HG02678 (cell line): ENCODE measurements around the gene DPEP2NB.
"Not testable (repeated sequence)": the region's sequence is repeated elsewhere in the genome, so short reads cannot be mapped to it uniquely, and the experiment has no call there.

Experiments
- ATAC-seq: cut with Tn5 transposase; IDR thresholded peaks from one replicate; pipeline ENCODE4 v1.9.1; 2021; ENCODE audit warnings: mild to moderate bottlenecking, moderate library complexity; ENCODE audit not compliant: unreplicated experiment

The DPEP2NB gene

GRCh38 chr16:67987460-67988160 is 28.1 kb downstream of the DPEP2NB start:
- no peak for ATAC-seq

- no peak for ATAC-seq
Measured at GRCh38 chr16:67986949-67987348, 28.8 kb downstream of the DPEP2NB start.

DNA sequence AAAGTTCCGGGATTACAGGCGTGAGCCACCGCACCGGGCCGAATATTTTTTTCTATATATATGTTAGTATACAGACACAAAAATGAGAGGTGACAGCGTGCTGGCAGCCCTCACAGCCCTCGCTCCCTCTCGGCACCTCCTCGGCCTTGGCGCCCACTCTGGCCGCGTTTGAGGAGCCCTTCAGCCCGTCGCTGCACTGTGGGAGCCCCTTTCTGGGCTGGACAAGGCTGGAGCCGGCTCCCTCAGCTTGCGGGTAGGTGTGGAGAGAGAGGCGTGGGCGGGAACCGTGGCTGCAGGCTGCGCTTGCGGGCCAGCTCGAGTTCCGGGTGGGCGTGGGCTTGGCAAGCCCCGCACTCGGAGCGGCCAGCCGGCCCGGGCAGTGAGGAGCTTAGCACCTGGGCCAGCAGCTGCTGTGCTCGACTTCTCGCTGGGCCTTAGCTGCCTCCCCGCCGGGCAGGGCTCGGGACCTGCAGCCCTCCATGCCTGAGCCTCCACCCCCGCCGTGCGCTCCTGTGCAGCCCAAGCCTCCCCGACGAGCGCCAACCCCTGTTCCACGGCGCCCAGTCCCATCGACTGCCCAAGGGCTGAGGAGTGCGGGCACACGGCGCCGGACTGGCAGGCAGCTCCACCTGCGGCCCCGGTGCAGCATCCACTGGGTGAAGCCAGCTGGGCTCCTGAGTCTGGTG is 33.6 kb downstream of the DPEP2NB start:
- ATAC-seq: no peak

DNA sequence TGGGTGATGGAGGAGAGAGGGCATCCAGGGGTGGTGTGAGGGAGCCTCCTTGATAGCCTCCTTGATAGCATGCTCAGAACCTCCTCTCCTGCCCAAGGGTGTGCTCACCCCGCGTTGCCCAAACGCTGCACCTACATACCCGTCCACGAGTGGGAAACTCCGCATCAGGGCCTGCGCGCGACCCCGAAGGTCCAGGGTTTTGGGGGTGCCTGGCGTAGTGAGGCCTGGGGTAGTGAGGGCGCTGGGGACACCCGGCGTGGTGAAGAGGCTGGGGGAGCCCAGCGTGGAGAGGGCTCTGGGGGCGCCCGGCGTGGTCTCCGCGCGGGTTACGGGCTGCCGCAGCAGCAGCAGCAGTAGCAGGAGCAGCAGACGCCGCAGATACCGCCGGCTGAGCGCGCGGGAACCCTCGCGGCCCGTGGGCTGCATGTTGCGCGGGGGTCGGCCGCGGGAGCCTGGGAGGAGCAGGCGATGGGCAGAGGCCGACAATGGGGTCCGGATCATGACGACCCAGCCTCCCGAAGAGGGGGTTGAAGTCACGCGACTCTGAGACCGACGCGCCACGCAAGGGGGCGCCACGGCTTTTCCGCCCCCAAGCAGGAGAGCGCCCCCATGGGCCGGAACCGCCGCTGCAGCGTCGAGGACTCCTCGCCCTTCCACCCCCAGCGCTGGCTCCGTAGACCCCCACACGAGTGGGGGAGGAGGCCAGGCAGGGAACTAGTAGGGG is 35.6 kb downstream of the DPEP2NB start, which contains the start of gene DPEP3:
TSS of gene DPEP3 (minus strand) at position 545 of the 724 bp plus-strand sequence. CDS start at position 426, 119 bp downstream.
- ATAC-seq: no peak

- ATAC-seq: no peak
Measured at GRCh38 chr16:67977469-67978227, 38.1 kb downstream of the DPEP2NB start.

GRCh38 chr16:67977005-67977404 is 38.7 kb downstream of the DPEP2NB start:
- no peak for ATAC-seq

- ATAC-seq: no peak
Measured at GRCh38 chr16:67976205-67976604, 39.5 kb downstream of the DPEP2NB start.

- no peak for ATAC-seq
Measured at GRCh38 chr16:67975321-67976105, 40.2 kb downstream of the DPEP2NB start.

DNA sequence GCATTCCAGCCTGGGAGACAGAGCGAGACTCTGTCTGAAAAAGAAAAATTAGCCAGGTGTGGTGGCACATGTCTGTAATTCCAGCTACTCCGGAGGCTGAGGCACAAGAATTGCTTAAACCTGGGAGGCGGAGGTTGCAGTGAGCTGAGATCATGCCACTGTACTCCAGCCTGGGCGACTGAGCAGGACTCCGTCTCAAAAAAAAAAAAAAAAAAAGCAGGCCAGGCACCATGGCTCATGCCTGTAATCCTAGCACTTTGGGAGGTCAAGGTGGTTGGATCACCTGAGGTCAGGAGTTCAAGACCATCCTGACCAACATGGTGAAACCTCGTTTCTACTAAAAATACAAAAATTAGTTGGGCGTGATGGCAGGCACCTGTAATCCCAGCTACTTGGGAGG is 43.4 kb downstream of the DPEP2NB start:
- not testable (repeated sequence) for ATAC-seq

GRCh38 chr16:67971111-67971510 is 44.6 kb downstream of the DPEP2NB start:
- ATAC-seq: no peak

DNA sequence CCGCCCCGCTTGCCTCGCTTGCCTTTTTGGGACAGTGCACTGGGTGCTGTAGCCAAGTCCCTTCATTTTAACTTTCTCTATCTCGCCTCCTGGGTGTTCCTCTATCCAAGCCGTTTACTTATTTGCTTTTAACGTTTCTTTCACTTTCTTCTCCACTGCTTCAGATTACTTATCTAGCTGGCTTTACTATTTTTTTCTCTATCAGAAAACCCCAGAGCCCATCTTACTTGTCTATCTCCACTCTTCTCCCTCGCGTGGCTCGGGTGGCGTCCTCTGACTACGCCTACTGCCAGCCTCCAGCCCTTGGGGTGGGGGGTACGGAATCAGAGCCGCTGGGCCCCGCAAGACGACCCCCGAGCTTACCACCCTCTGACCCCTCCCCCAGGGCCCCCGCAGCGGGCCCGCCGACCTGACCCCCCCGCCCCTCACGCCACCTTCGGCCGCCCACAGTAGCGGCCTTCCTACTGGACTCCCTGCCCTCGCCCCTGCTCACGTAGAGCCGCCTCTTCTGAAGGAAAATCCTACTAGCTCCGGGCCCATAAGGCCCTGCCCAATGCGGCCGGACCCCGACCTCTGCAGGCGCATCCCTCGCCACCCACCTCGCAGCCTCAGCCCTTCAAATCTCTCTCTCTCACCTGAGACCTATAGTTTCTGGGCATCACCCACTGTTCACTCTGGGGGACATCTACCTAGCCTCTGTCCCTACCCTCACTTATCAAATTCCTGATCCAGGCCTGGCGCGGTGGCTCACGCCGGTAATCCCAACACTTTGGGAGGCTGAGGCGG is 46.3 kb downstream of the DPEP2NB start:
- ATAC-seq: no peak

GRCh38 chr16:67968400-67969253 is 47.1 kb downstream of the DPEP2NB start, which contains the start of gene SLC12A4:
TSS of gene SLC12A4 (minus strand) at chr16:67968637. CDS start at chr16:67968553, 84 bp downstream.
- peak; percentile 88 for ATAC-seq

- peak; percentile 24 for ATAC-seq
Measured at GRCh38 chr16:67967958-67968399, 47.7 kb downstream of the DPEP2NB start.

DNA sequence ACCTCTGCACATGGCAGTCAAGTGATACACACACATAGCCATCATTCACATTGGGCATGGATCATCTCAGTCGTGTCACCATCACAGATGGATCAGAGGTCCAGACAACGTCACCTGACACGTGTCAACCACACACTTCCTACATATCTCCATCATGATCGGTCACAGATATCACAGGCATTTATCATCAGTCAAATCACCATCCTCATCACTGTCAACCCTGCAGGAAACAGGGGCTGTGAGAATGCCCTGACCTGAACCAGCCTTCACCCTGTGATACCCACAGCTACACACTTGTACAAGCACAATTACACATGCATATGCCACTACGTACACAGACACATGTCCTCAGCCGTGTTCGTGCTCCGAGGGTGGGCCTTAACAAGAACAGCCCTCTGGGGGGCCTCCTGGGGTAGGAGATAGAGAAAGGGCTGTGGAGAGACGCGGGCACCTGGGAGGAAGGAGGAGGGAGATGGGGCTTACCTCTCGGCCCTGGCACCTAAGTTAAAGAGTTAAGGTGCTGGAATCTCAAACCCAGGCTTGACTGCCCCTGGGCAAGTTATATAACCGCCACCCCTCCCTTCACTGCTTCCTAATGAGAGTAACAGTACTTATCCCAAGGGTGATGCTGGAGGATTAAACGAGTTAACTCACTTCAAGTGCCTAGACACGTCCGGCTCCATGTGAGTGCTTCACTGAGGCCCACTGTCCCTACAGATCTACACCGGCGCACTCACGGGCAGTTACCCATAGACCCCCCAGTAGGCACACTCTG is 48.3 kb downstream of the DPEP2NB start:
- ATAC-seq: no peak

- no peak for ATAC-seq
Measured at GRCh38 chr16:67966549-67967182, 49.0 kb downstream of the DPEP2NB start.

- ATAC-seq: no peak
Measured at GRCh38 chr16:67965668-67966548, 49.8 kb downstream of the DPEP2NB start.
